Ovary (tissue), 9 donors: ENCODE results near the gene CCDC154. TPM values are rescaled to one million over a fixed set of nuclear protein-coding genes. Genes with fewer than 3 reads are reported as not detected.

ENCODE experiments used
- DNase-seq, 5 donors: peaks; one replicate each; pipeline ENCODE4 v3.0.0-alpha.2; 2019 to 2020
- H3K27ac ChIP-seq, 2 donors: fragments of 200-600 bp; one replicate each; pipeline versions ENCODE4 v1.5.1 to v1.8.0; 2019 to 2022
- H3K27me3 ChIP-seq: fragments of 200-600 bp; one replicate; pipeline ENCODE4 v1.8.0; 2022
- H3K36me3 ChIP-seq: fragments of 200-600 bp; sonication (generic); one replicate; pipeline ENCODE4 v1.5.1; 2019
- H3K4me1 ChIP-seq: one replicate; pipeline ENCODE4 v1.8.1; 2013; ENCODE audit warnings: mild to moderate bottlenecking, moderate library complexity; ENCODE audit not compliant: insufficient read depth
- H3K4me3 ChIP-seq: fragments of 200-600 bp; sonication (generic); one replicate; pipeline ENCODE4 v1.5.1; 2017
- H3K9me3 ChIP-seq, 2 donors: fragments of 200-600 bp in 1 of 2; sonication (generic) in 1 of 2; one replicate each; pipeline versions ENCODE4 v1.5.1 to v1.8.1; 2013 to 2019; ENCODE audit warnings: mild to moderate bottlenecking in 1 of 2, moderate library complexity in 1 of 2
- CTCF ChIP-seq, 3 donors: fragments of 450-650 bp in 2 of 3; fragments of 200-600 bp in 1 of 3; IDR thresholded peaks; one replicate each; pipeline versions ENCODE4 v1.5.1 to v1.8.0; 2016 to 2022; ENCODE audit warnings: antibody characterized with exemption in 3 of 3, mild to moderate bottlenecking in 1 of 3
- EP300 ChIP-seq: sonication (generic); formaldehyde crosslinking; IDR thresholded peaks from one replicate; pipeline ENCODE4 v1.6.1; 2017; ENCODE audit warnings: antibody characterized with exemption
- POLR2A ChIP-seq: fragments of 450-650 bp; IDR thresholded peaks from one replicate; pipeline ENCODE4 v1.6.1; 2017; ENCODE audit warnings: antibody characterized with exemption, mild to moderate bottlenecking, moderate library complexity
- WGBS, 3 donors: extraction: QIAGEN DNeasy Blood & Tissue Kit in 1 of 3; methylation state at CpG; one replicate each; pipeline versions ENCODE4 v1.1.5 to v1.1.7; 2013 to 2017; 5-methylcytosine and 5-hydroxymethylcytosine counted together
- intact Hi-C, 4 donors: fragments of 100-400 bp; cut with DNase I; formaldehyde crosslinking; loops; one replicate each; pipeline versions ENCODE4 v1.11.0 to v1.15.1; 2022 to 2023
- polyA plus RNA-seq, 2 donors: library from polyadenylated mRNA; stranded (reverse); fragments of 200-250 nt in 1 of 2; fragments of 350-450 nt in 1 of 2; fragmentation: Illumina TruSeq in 1 of 2; extraction: RNeasy Lipid Tissue Mini Kit (QIAGEN cat#74804) in 1 of 2; gene quantifications; one replicate each; pipeline ENCODE4 v1.2.3, GENCODE V29; 2013 to 2014
- total RNA-seq, 7 donors: library from RNA; depleted of rRNA in 2 of 7; stranded (reverse); fragments of >200 nt in 2 of 7; fragmentation: NEBNext Ultra II Directional in 3 of 7; extraction: Animal tissue kit (Norgen Biotek cat#: 25700) in 3 of 7; gene quantifications; one replicate each; pipeline versions ENCODE4 v1.1.0 to v1.2.4, GENCODE V29; 2016 to 2023
- donor health status: DM: no; HTN: no; CAD: no; lungs with moderate emphysema.
- donor health status: DM: no; HTN: no; CAD: no.
- donor health status: Bipolar disorder and iron deficiency.
- donor health status: DM: yes; HTN: yes; CAD: no.
- donor health status: DM: no; HTN: no; CAD: no.
- donor health status: DM: yes; HTN: yes; CAD: no.

Gene CCDC154
- total and polyA plus RNA-seq, 9 donors: 1.1 to 3.5 (median 1.7) TPM; not detected in 1

GRCh38 chr16:1429012-1429411, 15.3 kb downstream of the CCDC154 start:
- intact Hi-C loops: loop anchor here in 1 of 4 donors (10.0 kb wide), 1 partner anchor 66 kb away; the partner anchor contains the start of gene TELO2

GRCh38 chr16:1428511-1428910, 15.8 kb downstream of the CCDC154 start:
- no peak overlapping the region for H3K27ac ChIP-seq
- no peak for DNase-seq
- no peaks in the 10 kb centered on the region for H3K27me3 ChIP-seq
- H3K4me1 ChIP-seq: no peaks in the 10 kb centered on the region
- WGBS, 3 donors: 19 to 34% (median 26%) methylated on average over 13 to 21 of the region's 21 CpGs
- no peaks in the 10 kb centered on the region for H3K36me3 ChIP-seq
- intact Hi-C loops: loop anchor here in 1 of 4 donors (10.0 kb wide), 1 partner anchor 66 kb away; the partner anchor contains the start of gene TELO2
- no peaks in the 10 kb centered on the region for H3K9me3 ChIP-seq
- H3K4me3 ChIP-seq: no peak overlapping the region
- TF ChIP-seq CTCF (IDR thresholded peaks at IDR 0.05) (no peak), EP300 (no peak), POLR2A (no peak)

More at GRCh38 chr16:1429012-1429411, 15.3 kb downstream of the CCDC154 start:
- 73 to 86% (median 79%) methylated on average over 9 to 11 of the region's 11 CpGs for WGBS, 3 donors
- H3K4me3 ChIP-seq: no peak overlapping the region
- no peaks in the 10 kb centered on the region for H3K27me3 ChIP-seq
- no peaks in the 10 kb centered on the region for H3K36me3 ChIP-seq
- TF ChIP-seq POLR2A: no peak
- TF ChIP-seq CTCF (IDR thresholded peaks at IDR 0.05): no peak
- TF ChIP-seq EP300: no peak
- no peak overlapping the region for H3K27ac ChIP-seq
- no peaks in the 10 kb centered on the region for H3K4me1 ChIP-seq
- DNase-seq: no peak
- H3K9me3 ChIP-seq: no peaks in the 10 kb centered on the region

- Histone ChIP-seq H3K27me3 (no peaks in the 10 kb centered on the region), H3K4me3 (no peak overlapping the region), H3K4me1 (no peaks in the 10 kb centered on the region), H3K36me3 (no peaks in the 10 kb centered on the region), H3K27ac (no peak overlapping the region), H3K9me3 (no peaks in the 10 kb centered on the region)
- 82 to 89% (median 86%) methylated on average over 53 of the region's 53 CpGs for WGBS, 3 donors
- TF ChIP-seq EP300 (no peak), POLR2A (no peak), CTCF (IDR thresholded peaks at IDR 0.05) (no peak)
- intact Hi-C loops: loop anchor here in 1 of 4 donors (10.0 kb wide), 1 partner anchor 67 kb away; the partner anchor contains the start of gene TELO2
- DNase-seq: no peak
These were observed 16.6 kb downstream of the CCDC154 start for GRCh38 chr16:1427473-1428461.

GRCh38 chr16:1426734-1427471, 17.5 kb downstream of the CCDC154 start:
- Histone ChIP-seq H3K27ac (no peak overlapping the region), H3K4me1 (peaks cover 2% of the 10 kb centered on the region), H3K36me3 (no peaks in the 10 kb centered on the region), H3K9me3 (no peaks in the 10 kb centered on the region), H3K27me3 (no peaks in the 10 kb centered on the region), H3K4me3 (no peak overlapping the region)
- intact Hi-C loops: loop anchor here in 1 of 4 donors (10.0 kb wide), 1 partner anchor 68 kb away; the partner anchor contains the start of gene TELO2
- no peak for DNase-seq
- 60 to 63% (median 62%) methylated on average over 36 to 42 of the region's 42 CpGs for WGBS, 3 donors
- TF ChIP-seq POLR2A (no peak), CTCF (IDR thresholded peaks at IDR 0.05) (no peak), EP300 (no peak)
